AG04450 (cell line): ENCODE results near the gene GCH1. TPM values are rescaled to one million over a fixed set of nuclear protein-coding genes. Genes with fewer than 3 reads are reported as not detected.

Experiments
- CTCF ChIA-PET: fragments of 300-600, 350-600 bp; formaldehyde crosslinking; extraction: SDS; loops from one replicate; lab custom pipeline; 2022; ENCODE audit warnings: antibody characterized with exemption, inconsistent platforms; lab: Charles Lee
- POLR2A ChIA-PET: fragments of 350-600 bp; formaldehyde crosslinking; extraction: SDS; loops from one replicate; lab custom pipeline; 2021; ENCODE audit warnings: antibody characterized with exemption, inconsistent platforms; lab: Yijun Ruan, JAX
- DNase-seq: peaks from one replicate; pipeline ENCODE4 v3.0.0-alpha.2; 2011; ENCODE audit warnings: low read depth, low spot score
- H3K27ac ChIP-seq: one replicate; pipeline ENCODE4 v1.5.1; 2012; ENCODE audit warnings: low read depth, low read length, control low read depth
- H3K27me3 ChIP-seq: one replicate; pipeline ENCODE4 v1.6.0; 2012; ENCODE audit warnings: low read length; ENCODE audit not compliant: control insufficient read depth, insufficient read depth
- H3K4me3 ChIP-seq: 2 replicates; pipeline ENCODE4 v1.5.1; 2011; ENCODE audit warnings: mild to moderate bottlenecking, low read depth, low read length, control low read depth
- H3K9me3 ChIP-seq: 2 replicates; pipeline ENCODE4 v1.5.1; 2012; ENCODE audit warnings: low read length; ENCODE audit not compliant: control insufficient read depth, insufficient read depth
- polyA plus RNA-seq: library from polyadenylated mRNA; depleted of rRNA; stranded (reverse); fragments of >200 nt; gene quantifications from 2 replicates; pipeline ENCODE4 v1.2.3, GENCODE V29; 2011
- TF ChIP-seq, protein P1 (sequence below): IDR thresholded peaks from 2 replicates; pipeline ENCODE4 v1.5.1; 2011; ENCODE audit warnings: low read depth, low read length, control low read depth, inconsistent platforms

Gene GCH1
- polyA plus RNA-seq, 1 experiment: 0.88 TPM

DNA sequence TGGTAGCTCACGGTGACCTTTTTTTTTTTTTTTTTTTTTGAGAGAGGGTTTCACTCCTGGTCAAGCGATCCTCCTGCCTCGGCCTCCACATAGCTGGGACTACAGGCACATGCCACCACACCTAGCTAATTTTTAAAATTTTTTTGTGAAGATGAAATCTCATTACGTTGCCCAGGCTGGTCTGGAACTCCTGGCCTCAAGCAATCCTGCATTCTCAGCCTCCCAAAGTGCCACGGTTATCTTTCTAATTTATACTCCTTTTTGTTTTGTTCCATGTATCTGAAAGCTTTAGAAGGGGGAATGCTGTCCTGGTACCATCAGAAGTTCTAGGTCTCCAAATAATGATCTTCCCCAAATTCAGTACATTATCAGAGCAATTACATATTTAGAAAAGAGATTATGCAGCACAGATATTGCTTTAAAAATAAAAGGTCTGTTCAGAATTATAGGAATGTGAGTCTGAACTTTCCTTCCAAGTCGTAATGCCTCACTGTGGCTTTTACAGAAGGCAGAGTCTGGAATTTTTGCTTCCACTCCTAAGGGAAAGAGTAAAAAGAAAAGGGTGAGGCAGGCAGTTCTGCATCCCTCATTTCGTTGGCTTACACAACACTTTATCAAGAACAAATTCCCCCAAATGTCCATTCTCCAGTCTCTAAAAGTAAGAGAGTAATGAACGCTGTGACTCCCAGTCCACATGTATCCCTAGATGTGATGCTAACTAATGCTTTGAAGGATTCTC, 73.0 kb downstream of the GCH1 start:
- Histone ChIP-seq H3K4me3 (no peak overlapping the region), H3K27ac (no peak overlapping the region), H3K9me3 (no peaks in the 10 kb centered on the region), H3K27me3 (peaks cover 27% of the 10 kb centered on the region)
- POLR2A ChIA-PET: no interaction called here
- CTCF ChIA-PET: interaction anchor here (0.6 kb wide), 1 partner anchor 386 kb away, joined by 3 read pairs; no protein-coding TSS in a partner anchor
- no peak for DNase-seq
- TF ChIP-seq, protein P1, sequence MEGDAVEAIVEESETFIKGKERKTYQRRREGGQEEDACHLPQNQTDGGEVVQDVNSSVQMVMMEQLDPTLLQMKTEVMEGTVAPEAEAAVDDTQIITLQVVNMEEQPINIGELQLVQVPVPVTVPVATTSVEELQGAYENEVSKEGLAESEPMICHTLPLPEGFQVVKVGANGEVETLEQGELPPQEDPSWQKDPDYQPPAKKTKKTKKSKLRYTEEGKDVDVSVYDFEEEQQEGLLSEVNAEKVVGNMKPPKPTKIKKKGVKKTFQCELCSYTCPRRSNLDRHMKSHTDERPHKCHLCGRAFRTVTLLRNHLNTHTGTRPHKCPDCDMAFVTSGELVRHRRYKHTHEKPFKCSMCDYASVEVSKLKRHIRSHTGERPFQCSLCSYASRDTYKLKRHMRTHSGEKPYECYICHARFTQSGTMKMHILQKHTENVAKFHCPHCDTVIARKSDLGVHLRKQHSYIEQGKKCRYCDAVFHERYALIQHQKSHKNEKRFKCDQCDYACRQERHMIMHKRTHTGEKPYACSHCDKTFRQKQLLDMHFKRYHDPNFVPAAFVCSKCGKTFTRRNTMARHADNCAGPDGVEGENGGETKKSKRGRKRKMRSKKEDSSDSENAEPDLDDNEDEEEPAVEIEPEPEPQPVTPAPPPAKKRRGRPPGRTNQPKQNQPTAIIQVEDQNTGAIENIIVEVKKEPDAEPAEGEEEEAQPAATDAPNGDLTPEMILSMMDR: no peak

DNA sequence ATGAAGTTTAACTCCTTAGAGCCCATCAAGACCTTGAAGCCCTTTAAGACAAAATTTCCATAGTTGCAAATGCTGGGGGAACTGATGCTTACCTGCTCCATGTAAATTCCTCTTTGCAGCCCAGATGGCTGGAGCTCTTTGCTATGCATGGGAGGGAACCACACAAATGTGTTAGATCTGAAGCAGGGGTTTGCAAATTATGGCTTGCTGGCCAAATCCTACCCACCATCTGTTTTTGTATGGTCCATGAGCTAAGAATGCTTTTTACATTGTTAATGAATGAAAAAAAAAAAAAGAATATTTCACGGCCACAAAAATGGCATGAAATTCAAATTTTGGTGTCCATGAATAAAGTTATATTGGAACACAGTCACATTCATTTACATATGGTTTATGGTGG, 74.6 kb downstream of the GCH1 start:
- CTCF ChIA-PET: no interaction called here

DNA sequence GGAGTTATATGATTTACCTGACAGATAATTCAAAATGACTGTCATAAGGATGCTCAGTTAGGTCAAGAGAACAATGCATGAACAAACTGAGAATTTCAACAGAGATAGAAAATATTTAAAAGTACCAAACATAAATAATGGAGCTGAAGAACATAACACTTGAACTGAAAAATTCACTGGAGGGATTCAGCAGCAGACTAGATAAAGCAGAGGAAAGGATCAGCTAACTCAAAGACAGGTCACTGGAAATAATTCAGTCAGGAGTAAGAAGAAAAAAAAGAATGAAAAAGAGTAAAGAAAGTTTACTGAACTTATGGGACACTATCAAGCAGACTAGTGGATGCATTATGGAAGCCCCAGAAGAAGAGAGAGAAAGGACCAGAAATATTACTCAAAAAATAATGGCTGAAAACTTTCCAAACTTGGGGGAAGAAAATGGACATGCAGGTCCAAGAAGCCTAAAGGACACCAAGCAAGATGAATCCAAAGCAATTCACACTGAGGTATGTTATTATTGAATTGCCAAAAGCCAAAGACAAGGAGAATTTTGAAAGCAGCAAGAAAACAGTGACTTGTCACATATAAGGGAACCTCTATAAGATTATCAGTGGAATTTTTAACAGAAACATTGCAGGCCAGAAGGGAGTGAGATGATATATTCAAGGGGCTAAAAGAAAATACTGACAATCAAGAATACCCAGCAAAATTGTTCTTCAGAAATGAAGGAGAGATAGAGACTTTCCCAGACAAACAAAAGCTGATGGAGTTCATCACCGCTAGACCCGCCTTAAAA, 78.7 kb downstream of the GCH1 start:
- H3K4me3 ChIP-seq: no peak overlapping the region
- TF ChIP-seq, protein P1: no peak
- ChIA-PET CTCF (interaction anchor here (0.6 kb wide), 1 partner anchor 337 kb away, joined by 5 read pairs; no protein-coding TSS in a partner anchor), POLR2A (no interaction called here)
- no peak overlapping the region for H3K27ac ChIP-seq
- peaks cover 5% of the 10 kb centered on the region; the same call in 1 of the 2 replicates for H3K9me3 ChIP-seq
- peaks cover 8% of the 10 kb centered on the region for H3K27me3 ChIP-seq
- no peak for DNase-seq

More for the DNA sequence above, 74.6 kb downstream of the GCH1 start:
- Histone ChIP-seq H3K4me3 (no peak overlapping the region), H3K27me3 (peaks cover 21% of the 10 kb centered on the region), H3K9me3 (peaks cover 3% of the 10 kb centered on the region; the same call in 1 of the 2 replicates), H3K27ac (no peak overlapping the region)
- DNase-seq: no peak
- POLR2A ChIA-PET: interaction anchor here (0.7 kb wide), 1 partner anchor 857 kb away, joined by 4 read pairs; no protein-coding TSS in a partner anchor
- TF ChIP-seq, protein P1: no peak

DNA sequence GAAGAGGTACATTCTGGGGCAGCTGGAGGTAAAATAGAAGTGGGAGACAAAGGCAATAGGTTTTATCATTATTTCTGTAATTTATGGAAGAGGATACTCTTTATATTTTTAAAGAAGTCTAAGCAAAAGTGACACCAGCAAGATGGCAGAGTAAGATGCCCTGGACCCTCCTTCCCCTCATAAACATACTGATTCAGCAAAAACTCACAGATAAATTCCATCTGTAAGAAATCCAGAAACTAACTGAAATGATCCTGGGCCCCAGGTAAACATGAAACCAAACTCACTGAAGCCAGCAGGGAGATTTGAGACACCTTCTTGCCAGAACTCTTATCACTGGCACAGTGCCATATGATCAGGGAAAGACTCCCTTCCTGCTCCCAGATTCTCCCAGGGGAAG, 79.9 kb downstream of the GCH1 start:
- TF ChIP-seq, protein P1: no peak
- CTCF ChIA-PET: no interaction called here
- Histone ChIP-seq H3K27ac (no peak overlapping the region), H3K27me3 (peaks cover 6% of the 10 kb centered on the region), H3K9me3 (peaks cover 5% of the 10 kb centered on the region; the same call in 1 of the 2 replicates), H3K4me3 (no peak overlapping the region)
- POLR2A ChIA-PET: no interaction called here
- DNase-seq: no peak
